ENCODE results near the gene SLC18B1.

SLC18B1 gene

DNA sequence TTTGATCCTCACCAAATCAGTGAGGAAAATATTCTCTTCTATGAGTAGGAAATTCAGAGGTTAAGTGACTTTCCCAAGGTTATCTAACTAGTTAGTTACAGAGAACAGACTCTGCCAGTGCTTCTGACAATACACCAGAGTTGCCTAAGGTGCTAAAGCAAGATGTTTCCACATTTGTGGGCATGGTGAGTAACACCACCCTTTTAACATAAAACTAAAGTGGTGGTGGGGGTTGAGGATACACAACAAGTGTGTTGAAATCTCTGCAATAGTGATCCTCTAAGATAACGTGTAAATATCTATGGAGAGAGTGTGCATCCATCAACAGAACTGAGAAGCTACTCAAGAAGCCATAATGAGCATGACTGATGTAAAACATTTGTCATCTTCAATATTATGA, 52.4 kb downstream of the SLC18B1 start:
- no peak for DNase-seq (ENCODE audit: low read depth in 2 of 3, low spot score in 2 of 3)

DNA sequence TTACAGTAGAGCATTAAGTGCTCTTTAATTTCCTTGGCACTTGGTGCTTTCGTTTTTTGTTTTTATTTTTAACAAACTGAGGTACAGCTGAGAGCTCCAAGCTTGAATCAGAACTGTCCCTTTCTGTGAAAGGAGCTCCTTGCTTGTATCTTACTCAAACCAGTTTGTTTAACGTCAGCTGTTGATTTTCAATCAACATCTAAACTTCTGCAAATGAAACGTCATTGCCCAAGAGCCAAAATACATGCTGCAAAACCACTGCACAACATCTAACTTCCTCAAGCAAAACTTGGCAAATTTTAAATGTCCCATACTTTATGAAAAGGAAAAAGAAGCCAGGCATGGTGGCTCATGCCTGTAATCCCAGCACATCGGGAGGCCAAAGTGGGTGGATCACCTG, 55.9 kb downstream of the SLC18B1 start:
- no peak for DNase-seq (ENCODE audit: low read depth in 2 of 3, low spot score in 2 of 3)

- no peak for DNase-seq (ENCODE audit: low read depth in 2 of 3, low spot score in 2 of 3)
Measured at GRCh38 chr6:132741281-132741680, 57.2 kb downstream of the SLC18B1 start.

- DNase-seq (ENCODE audit: low read depth in 2 of 3, low spot score in 2 of 3): no peak
Measured at GRCh38 chr6:132736239-132736638, 62.2 kb downstream of the SLC18B1 start.

GRCh38 chr6:132734694-132735236, 63.7 kb downstream of the SLC18B1 start:
- no peak for DNase-seq (ENCODE audit: low read depth in 2 of 3, low spot score in 2 of 3)

DNA sequence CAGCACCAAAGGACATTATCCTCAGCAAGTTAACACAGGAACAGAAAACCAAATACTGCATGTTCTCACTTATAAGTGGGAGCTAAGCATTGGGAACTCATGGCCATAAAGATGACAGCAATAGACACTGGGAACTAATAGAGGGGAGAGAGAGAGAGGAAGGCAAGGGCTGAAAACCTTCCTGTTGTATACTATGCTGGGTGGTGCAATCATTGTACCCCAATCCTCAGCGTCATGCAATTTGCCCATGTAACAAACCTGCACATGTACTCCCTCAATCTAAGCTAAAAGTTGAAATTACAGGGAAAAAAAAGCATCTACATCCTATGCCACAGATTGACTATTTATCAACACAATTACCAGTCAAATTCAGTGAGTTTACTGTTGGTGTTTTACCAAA, 64.6 kb downstream of the SLC18B1 start:
- DNase-seq (ENCODE audit: low read depth in 2 of 3, low spot score in 2 of 3): no peak

- no peak for DNase-seq (ENCODE audit: low read depth in 2 of 3, low spot score in 2 of 3)
Measured at GRCh38 chr6:132733283-132733682, 65.2 kb downstream of the SLC18B1 start.

DNA sequence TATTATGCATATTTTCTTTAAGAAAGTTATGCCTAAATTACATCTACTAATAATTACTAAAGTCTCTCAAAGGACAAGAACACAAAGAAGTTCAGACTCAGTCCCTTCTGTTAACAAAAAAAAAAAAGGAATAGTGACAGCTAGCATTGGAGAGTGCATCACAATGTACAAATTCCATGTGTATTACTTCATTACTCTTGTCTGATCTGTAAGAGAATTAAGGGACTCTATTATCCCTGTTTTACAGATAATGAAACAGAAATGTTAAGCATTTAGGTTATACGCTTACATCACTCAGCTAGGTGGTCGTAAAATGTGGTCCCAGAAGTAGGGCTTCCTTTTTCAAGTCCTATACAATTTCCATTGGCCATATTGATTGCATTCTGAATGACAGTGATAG, 67.4 kb downstream of the SLC18B1 start:
- DNase-seq (ENCODE audit: low read depth in 2 of 3, low spot score in 2 of 3): no peak

GRCh38 chr6:132730560-132730959, 67.9 kb downstream of the SLC18B1 start:
- no peak for DNase-seq (ENCODE audit: low read depth in 2 of 3, low spot score in 2 of 3)

DNA sequence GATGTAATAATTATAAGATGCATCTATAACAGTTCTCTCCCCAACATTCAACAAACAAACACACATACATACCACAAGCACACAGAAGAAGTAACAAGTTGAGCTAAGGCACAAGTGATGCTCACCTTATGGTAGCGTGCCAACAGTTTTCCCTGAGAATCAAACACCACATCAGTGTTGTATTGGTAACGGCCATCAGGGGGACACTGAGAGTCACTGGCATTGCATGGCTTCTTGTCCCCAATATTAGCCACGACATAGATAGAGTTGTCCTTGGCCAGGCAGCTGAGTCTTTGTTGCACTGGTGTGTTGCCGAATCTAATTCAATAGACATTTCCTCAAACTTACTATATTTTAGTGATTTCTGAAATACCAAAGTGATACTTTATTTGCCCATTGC, 69.8 kb downstream of the SLC18B1 start:
- no peak for DNase-seq (ENCODE audit: low read depth in 2 of 3, low spot score in 2 of 3)

- DNase-seq (ENCODE audit: low read depth in 2 of 3, low spot score in 2 of 3): no peak
Measured at GRCh38 chr6:132726608-132726975, 71.8 kb downstream of the SLC18B1 start.

GRCh38 chr6:132725947-132726607, 72.4 kb downstream of the SLC18B1 start:
- DNase-seq (ENCODE audit: low read depth in 2 of 3, low spot score in 2 of 3): no peak

- no peak for DNase-seq (ENCODE audit: low read depth in 2 of 3, low spot score in 2 of 3)
Measured at GRCh38 chr6:132725471-132725870, 73.0 kb downstream of the SLC18B1 start.

GRCh38 chr6:132719736-132720448, 78.5 kb downstream of the SLC18B1 start:
- DNase-seq (ENCODE audit: low read depth in 2 of 3, low spot score in 2 of 3): no peak

Measured in activated CD8-positive, alpha-beta memory T cell treated with anti-CD3 and anti-CD28 coated beads for 48 hours (primary cell).